GM19043 (cell line): Measurements from ENCODE around the gene PRMT2.

ENCODE experiments used
- ATAC-seq: cut with Tn5 transposase; IDR thresholded peaks from one replicate; pipeline ENCODE4 v1.9.1; 2021; ENCODE audit warnings: low read depth; ENCODE audit not compliant: unreplicated experiment

The PRMT2 gene

GRCh38 chr21:46639489-46640386, 4.3 kb downstream of the PRMT2 start:
- ATAC-seq: no peak

GRCh38 chr21:46641656-46642055, 6.2 kb downstream of the PRMT2 start:
- ATAC-seq: no peak

- no peak for ATAC-seq
Measured at GRCh38 chr21:46643379-46644177, 8.1 kb downstream of the PRMT2 start.

- no peak for ATAC-seq
Measured at GRCh38 chr21:46645840-46646239, 10.4 kb downstream of the PRMT2 start.

GRCh38 chr21:46646541-46647154, 11.2 kb downstream of the PRMT2 start:
- no peak for ATAC-seq

- ATAC-seq: no peak
Measured at GRCh38 chr21:46648539-46648938, 13.1 kb downstream of the PRMT2 start.

- ATAC-seq: no peak
Measured at GRCh38 chr21:46649356-46649755, 13.9 kb downstream of the PRMT2 start.

- ATAC-seq: no peak
Measured at GRCh38 chr21:46650476-46651098, 15.1 kb downstream of the PRMT2 start.

GRCh38 chr21:46651121-46651520, 15.6 kb downstream of the PRMT2 start:
- no peak for ATAC-seq

- no peak for ATAC-seq
Measured at GRCh38 chr21:46655230-46655629, 19.8 kb downstream of the PRMT2 start.

- no peak for ATAC-seq
Measured at GRCh38 chr21:46656820-46657219, 21.3 kb downstream of the PRMT2 start.

- no peak for ATAC-seq
Measured at GRCh38 chr21:46660505-46660904, 25.0 kb downstream of the PRMT2 start.

GRCh38 chr21:46661211-46661625, 25.7 kb downstream of the PRMT2 start:
- ATAC-seq: no peak

- ATAC-seq: no peak
Measured at GRCh38 chr21:46661642-46662366, 26.3 kb downstream of the PRMT2 start.

- ATAC-seq: no peak
Measured at GRCh38 chr21:46662367-46662654, 26.8 kb downstream of the PRMT2 start.

GRCh38 chr21:46662765-46663500, 27.5 kb downstream of the PRMT2 start:
- ATAC-seq: no peak

GRCh38 chr21:46663754-46664153, 28.3 kb downstream of the PRMT2 start:
- ATAC-seq: no peak

GRCh38 chr21:46664316-46664995, 29.0 kb downstream of the PRMT2 start:
- ATAC-seq: no peak

- no peak for ATAC-seq
Measured at GRCh38 chr21:46665566-46665965, 30.1 kb downstream of the PRMT2 start.
